GM19455 (cell line): Measurements from ENCODE around the gene ZNF141.
"Not testable (repeated sequence)": the region's sequence is repeated elsewhere in the genome, so short reads cannot be mapped to it uniquely, and the experiment has no call there.

ENCODE experiments used
- ATAC-seq: cut with Tn5 transposase; IDR thresholded peaks from one replicate; pipeline ENCODE4 v1.9.1; 2021; ENCODE audit not compliant: unreplicated experiment

The ZNF141 gene

DNA sequence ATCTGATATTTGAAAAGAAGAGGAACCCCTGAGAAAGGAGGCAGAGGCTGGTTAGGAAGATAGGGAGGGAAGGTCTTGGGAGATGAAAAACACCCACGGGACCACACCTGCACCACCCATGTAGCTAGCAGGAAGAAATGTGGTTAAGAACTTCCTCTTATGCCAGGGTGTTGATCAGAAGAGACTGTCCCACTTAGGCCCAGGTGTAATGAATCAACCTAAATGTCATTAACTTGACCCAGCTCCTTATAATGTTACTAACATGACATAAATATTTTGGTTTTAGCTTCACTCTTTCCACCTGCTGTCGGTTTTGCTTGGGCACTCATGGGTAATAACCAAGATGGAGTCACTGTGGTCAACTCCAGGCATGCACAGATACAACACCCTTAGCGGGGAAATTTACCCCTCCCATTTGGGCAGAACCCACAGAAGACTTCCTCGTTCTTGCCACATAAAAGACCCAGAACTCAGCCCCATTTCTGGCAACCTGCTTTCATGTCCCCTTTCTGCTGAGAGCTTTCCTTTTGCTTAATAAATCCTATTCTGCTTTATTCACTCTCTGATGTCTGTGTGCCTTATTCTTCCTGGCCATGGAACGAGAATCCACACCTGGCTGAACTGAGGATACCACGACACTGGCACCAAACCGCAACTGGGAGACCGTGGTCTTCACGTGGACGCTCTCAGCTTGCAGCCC is 46.8 kb downstream of the ZNF141 start:
- no peak for ATAC-seq

DNA sequence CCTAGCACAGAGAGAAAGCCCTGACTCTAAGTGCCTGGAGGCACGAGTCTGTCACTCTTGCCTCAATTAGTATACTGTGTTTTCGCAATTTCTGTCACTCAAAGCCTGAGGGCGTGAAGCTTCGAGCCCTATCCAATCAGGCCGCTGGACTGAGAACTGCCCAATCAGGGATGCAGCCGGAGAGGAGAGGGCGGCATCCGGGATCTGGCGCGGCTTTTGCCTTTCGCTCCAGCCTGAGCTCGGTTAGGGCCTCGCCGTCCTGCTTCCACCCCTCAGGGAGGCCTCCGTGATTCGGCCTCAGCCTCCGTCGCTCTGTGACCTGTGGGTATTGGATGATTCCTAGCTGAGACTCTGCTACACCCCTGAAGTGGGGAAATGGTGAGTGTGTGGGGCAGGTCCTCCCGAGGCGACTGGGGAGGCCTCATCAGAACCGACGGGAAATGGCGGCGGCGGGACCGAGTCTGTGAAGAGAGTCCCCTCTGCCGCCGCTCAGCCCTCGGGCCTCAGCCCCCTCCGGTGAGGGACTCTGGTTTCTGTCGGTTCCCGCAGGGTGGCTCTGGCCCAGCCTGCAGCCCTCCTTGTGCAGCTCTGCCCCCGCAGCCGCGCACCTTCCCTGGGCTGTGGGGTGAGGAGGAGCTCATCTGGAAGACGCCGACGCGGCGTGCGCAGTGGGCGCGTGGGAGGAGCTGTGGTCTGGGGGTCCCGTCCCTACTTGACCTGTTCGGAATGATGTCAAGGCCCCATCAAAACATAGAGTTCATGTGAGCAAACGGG is 48.5 kb downstream of the ZNF141 start:
- ATAC-seq, result no peak

DNA sequence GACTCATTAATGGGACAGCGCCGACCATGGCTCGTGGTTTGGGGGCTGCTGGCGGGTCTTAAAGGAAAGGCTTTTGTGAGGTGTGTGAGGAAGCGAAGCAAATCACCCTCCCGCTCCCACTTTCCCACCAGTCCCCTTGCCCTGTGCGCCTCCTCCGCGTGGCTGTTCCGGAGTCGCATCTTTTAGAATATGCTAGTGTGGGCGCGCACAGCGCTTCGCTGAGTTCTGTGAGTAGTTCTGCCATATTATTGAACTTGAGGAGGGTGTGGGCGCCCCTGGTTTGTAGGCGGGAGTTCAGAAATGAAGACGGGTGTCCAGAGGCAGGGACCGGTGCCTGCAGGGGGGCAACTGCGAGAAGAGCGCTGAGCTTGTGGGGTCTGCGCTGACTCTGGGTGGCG is 49.1 kb downstream of the ZNF141 start:
- no peak for ATAC-seq

DNA sequence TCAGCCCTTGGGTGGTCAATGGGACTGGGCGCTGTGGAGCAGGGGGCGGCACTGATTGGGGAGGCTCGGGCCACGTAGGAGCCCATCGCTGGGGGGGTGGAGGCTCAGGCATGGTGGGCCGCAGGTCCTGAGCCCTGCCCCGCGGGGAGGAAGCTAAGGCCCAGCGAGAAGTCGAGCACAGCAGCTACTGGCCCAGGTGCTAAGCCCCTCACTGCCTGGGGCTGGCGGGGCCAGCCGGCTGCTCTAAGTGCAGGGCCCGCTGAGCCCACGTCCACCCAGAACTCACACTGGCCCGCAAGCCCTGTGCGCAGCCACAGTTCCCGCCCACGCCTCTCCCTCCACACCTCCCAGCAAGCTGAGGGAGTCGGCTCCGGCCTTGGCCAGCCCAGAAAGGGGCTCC is 66.4 kb downstream of the ZNF141 start:
- ATAC-seq, result no peak

DNA sequence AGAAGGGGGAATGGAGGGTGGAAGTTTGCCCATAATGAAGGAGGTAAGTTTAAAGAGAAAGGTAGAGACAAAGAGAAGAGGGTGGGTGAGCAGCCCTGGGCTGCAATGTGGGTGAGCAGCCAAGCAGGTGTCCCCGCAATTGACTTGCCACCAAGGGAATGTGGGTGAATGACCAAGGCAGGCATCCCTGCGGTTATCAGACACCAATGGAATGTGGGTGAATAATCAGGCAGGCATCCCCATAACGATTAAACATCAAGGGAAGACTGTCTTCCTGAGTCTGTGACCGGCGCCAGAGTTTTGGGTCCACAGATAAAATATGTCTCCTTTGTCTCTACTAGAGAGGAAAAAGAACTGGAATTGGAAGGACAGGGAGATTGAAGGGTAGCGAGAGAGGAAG is 70.7 kb downstream of the ZNF141 start:
- not testable (repeated sequence) for ATAC-seq

- ATAC-seq, result no peak
These were observed 85.0 kb downstream of the ZNF141 start for GRCh38 chr4:422587-422986.
